ENCODE results near the gene PSG6.
A peak's percentile ranks its signal among the peaks of the same experiment; 100 is the strongest.
"Not testable (repeated sequence)": the region's sequence is repeated elsewhere in the genome, so short reads cannot be mapped to it uniquely, and the experiment has no call there.

PSG6 gene

GRCh38 chr19:42917634-42918033 is at the start of gene PSG6:
Gene PSG6 (minus strand): TSS chr19:42917894. CDS start chr19:42917792, 102 bp downstream.
- not testable (repeated sequence) for DNase-seq (ENCODE audit: low read depth in 2 of 3, low spot score in 1 of 3)

DNA sequence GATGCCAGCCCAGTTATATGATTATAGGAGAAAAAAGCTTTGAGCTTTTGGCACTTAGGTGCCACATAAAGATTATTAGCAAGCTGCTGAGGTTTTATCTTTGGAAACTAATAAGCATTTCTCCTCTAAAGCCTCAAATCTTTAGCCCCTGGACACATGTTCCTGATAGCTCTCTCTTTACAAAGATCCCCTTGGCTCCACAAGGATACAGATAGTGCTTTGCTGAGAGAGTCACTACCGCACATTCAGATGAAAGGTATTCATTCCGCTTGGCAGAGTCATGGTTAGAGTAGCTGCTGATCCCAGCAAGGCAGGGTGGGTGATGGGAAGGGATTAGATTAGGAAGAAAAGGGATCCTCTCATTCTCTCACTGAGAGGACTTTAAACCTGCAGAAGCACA is 47.5 kb upstream of the PSG6 start:
- no peak for DNase-seq (ENCODE audit: low read depth in 2 of 3, low spot score in 1 of 3)

DNA sequence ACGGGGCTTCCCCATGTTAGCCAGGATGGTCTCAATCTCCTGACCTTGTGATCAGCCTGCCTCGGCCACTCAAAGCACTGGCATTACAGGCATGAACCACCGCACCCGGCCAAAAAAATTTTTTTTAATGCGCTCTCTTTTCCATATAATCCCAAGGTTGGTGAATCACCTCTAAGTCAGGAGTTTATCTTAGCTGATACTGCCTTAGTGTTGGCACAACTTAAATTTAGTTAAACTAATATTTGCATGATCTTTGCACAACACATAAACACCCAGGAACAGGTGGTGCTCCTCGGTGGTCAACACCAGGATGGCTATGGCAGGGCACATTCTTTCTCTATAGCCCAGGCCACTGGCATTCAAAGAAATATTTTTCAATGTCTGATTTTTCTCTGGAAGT is 43.4 kb upstream of the PSG6 start:
- DNase-seq (ENCODE audit: low read depth in 2 of 3, low spot score in 1 of 3), result no peak

DNA sequence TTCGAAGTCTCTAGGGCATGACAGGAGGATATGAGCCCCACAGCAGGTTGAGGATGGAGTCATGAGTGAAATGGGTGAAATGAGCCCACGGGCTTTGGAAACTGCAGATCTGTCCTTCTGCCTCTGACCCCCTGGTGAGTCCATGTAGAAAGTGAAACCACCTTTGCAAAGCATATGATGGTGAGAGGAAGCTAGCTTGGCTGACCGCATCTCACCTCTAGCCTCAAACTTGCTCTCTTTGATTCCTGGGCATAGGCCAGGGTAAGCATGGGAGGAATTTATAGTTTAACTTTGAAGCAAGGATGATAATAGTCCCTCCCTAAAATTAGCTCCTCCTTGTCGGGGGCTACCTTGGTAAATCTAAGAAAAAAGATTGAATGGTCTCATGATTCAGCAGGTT is 34.4 kb upstream of the PSG6 start:
- DNase-seq (ENCODE audit: low read depth in 2 of 3, low spot score in 1 of 3), result not testable (repeated sequence)

- DNase-seq (ENCODE audit: low read depth in 2 of 3, low spot score in 1 of 3), result not testable (repeated sequence)
These were observed 33.8 kb upstream of the PSG6 start for GRCh38 chr19:42951476-42951875.

DNA sequence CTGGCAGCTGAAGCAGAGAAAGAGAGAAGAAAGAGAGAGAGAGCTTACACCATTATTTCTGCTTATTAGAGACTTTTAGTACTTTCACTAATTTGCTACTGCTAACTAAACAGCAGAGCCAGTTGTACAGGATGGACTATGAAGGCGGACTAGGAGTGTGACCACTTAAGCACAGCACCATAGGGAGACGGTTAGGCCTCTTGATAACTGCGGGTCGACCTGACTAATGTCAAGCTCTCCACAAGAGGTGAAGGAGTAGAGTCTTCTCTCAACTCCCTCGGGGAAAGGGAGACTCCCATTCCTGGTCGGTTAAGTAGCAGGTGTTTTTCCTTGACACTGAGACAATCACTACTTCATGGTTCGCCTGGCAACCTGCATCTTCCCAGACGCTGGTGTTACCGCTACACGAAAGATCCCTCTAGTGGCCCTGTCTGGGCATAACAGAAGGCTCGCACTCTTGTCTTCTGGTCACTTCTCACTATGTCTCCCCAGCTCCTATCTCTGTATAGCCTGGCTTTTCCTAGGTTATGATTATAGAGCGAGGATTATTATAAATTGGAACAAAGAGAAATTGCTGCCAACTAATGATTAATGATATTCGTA is 24.6 kb upstream of the PSG6 start:
- DNase-seq (ENCODE audit: low read depth in 2 of 3, low spot score in 1 of 3), result no peak

- DNase-seq (ENCODE audit: low read depth in 2 of 3, low spot score in 1 of 3), result not testable (repeated sequence)
These were observed 19.4 kb upstream of the PSG6 start, which contains the start of gene PSG7 for GRCh38 chr19:42937107-42937506. Gene PSG7 (minus strand): TSS chr19:42937207. CDS start chr19:42937076, 131 bp downstream.

- DNase-seq (ENCODE audit: low read depth in 2 of 3, low spot score in 1 of 3), result not testable (repeated sequence)
These were observed 17.0 kb upstream of the PSG6 start for GRCh38 chr19:42934726-42935125.

DNA sequence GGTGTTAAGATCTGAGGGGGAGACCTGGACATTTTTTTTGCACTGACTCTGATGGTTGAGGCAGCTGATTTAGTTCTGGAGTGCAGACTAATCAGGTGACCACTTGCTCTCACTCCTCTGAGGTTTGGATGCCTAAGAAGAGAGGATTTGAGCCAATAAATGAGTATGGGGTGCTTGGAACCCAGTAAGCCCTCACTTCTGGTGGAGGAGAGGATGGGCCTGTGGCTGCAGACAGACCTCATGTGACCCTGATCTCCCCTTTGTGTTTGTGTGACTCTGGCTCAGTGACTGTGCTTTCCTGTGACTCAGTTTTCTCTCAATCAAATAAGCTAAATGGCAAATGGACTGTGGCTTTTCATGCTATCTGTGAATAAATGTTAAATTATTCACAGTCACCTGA is 16.5 kb upstream of the PSG6 start:
- DNase-seq (ENCODE audit: low read depth in 2 of 3, low spot score in 1 of 3), result not testable (repeated sequence)

GRCh38 chr19:42933412-42933811 is 15.7 kb upstream of the PSG6 start:
- not testable (repeated sequence) for DNase-seq (ENCODE audit: low read depth in 2 of 3, low spot score in 1 of 3)

DNA sequence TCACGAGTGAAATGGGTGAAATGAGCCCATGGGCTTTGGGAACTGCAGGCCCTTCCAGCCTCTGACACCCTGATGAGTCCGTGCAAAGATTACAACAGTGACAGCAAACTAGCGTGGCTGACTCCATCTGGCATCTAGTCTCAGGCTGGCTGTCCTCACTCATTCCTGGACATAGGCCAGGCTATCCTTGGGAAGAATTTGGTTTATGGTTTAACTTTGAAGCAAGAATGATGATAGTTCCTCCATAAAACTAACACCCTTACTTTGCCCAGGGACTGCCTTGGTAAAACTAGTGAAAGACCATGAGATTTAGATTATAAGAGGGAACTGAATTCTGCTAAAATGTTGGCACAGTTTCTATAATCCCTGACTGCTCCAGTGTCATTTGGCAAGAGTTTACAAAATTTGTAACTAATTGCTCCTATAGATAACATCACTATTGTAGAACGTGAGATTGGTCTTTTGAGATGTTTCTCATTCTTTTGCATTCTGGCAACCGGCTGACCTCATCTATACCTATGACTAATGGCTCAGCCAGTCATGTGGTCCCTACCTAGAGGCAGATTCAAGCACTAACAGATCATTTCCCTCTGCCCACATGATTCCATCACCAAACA is 14.9 kb upstream of the PSG6 start:
- DNase-seq (ENCODE audit: low read depth in 2 of 3, low spot score in 1 of 3), result not testable (repeated sequence)

DNA sequence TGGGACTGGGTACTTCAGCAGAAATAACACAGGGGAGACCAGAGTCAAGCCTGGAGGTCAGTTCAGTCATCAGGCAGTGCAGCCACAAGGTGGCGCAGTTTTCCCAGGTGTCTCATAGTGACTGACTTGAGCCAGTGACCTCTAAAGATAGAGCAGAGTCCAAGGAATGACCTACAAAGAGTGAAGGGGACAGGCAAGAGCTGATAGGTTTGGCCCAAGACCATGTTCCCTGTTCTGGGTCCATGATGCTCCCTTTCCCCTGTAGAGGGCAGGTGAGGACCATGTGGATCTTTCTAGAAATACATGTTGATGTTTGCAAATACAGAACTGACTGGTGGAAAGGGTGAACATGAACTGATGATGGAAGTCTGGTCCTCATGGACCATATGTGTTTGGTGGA is 12.5 kb upstream of the PSG6 start:
- peak in 2 of 3 donors; percentile 13 to 17 for DNase-seq (ENCODE audit: low read depth in 2 of 3, low spot score in 1 of 3)

GRCh38 chr19:42928896-42929295 is 11.2 kb upstream of the PSG6 start:
- no peak for DNase-seq (ENCODE audit: low read depth in 2 of 3, low spot score in 1 of 3)

- DNase-seq (ENCODE audit: low read depth in 2 of 3, low spot score in 1 of 3), result no peak
These were observed 9.1 kb upstream of the PSG6 start for GRCh38 chr19:42926781-42927180.

DNA sequence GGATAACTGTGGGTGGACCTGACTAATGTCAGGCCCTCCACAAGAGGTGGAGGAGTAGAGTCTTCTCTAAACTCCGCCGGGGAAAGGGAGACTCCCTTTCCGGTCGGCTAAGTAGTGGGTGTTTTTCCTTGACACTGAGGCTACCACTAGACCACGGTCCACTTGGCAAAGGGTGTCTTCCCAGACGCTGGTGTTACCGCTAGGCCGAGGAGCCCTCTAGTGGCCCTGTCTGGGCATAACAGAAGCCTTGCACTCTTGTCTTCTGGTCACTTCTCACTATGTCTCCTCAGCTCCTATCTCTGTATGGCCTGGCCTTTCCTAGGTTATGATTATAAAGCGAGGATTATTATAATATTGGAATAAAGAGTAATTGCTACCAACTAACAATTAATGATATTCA is 5.4 kb upstream of the PSG6 start:
- peak; percentile 3 to 18 (median 5) for DNase-seq (ENCODE audit: low read depth in 2 of 3, low spot score in 1 of 3)

DNA sequence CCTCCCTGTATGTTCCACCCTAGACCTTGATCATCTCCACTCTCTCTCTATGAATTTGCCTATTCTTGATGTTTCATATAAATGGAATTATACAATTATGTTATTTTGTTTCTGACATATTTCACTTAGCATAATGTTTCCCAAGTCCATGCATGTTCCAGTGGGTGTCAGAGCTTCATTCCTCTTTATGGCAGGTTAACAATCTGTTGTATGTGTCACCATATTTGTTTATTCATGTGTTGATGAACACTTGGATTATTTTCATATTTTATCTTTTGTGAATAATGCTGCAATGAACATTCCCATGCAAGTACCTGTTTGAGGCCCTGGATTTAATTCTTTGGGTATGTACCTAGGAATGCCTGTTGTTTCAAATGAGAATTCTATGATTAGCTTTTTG is 3.3 kb upstream of the PSG6 start:
- not testable (repeated sequence) for DNase-seq (ENCODE audit: low read depth in 2 of 3, low spot score in 1 of 3)

GRCh38 chr19:42919757-42920079 is 2.0 kb upstream of the PSG6 start:
- no peak for DNase-seq (ENCODE audit: low read depth in 2 of 3, low spot score in 1 of 3)

GRCh38 chr19:42919070-42919756 is 1.5 kb upstream of the PSG6 start:
- not testable (repeated sequence) for DNase-seq (ENCODE audit: low read depth in 2 of 3, low spot score in 1 of 3)

DNA sequence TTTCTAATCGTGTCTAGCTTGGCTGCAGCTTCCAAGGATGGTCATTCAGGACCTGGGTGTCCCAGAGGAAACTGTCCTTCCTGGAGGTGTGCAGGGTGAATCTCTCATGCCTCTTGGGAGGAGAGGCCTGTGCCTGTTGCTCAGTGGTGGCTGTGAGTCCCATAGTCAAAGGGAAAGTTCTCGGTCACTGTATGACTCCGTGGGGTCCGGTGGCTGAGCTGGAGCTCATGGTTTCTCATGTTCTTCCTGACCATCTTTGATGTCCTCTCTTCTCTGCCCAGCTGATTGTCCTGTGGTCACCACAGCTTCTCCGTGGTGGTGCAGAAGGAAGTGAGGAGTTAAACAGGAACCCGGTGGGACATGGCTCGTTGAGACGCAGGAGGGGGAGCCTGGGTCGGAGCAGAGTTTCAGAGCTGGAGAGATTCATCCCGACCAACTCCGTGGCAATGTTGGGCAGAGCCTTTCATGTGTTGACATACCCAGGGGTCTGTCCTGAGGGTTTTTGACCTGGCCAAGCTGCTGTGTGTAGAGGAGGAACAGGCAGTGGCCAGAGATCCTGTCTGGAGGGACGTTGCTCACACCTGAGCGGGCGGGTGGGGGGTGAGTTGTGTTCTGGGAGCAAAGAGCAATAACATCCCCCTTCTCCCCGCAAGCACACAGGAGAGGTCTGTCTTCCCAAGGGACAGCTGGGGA is 829 bp upstream of the PSG6 start:
- not testable (repeated sequence) for DNase-seq (ENCODE audit: low read depth in 2 of 3, low spot score in 1 of 3)

- DNase-seq (ENCODE audit: low read depth in 2 of 3, low spot score in 1 of 3), result not testable (repeated sequence)
These were observed 763 bp downstream of the PSG6 start for GRCh38 chr19:42916931-42917330.

GRCh38 chr19:42913516-42913915 is 4.2 kb downstream of the PSG6 start:
- not testable (repeated sequence) for DNase-seq (ENCODE audit: low read depth in 2 of 3, low spot score in 1 of 3)

GRCh38 chr19:42912941-42913340 is 4.8 kb downstream of the PSG6 start:
- not testable (repeated sequence) for DNase-seq (ENCODE audit: low read depth in 2 of 3, low spot score in 1 of 3)

Measured in stimulated activated CD4-positive, alpha-beta T cell treated with anti-CD3 and anti-CD28 coated beads, Interleukin-12 subunit alpha, Interleukin-12 subunit beta, amount 100 ng/mL, for 48 hours (primary cell).